Measurements from ENCODE around the gene BCAP29. TPM values are rescaled to one million over a fixed set of nuclear protein-coding genes. Genes with fewer than 3 reads are reported as not detected.

BCAP29 gene
- total RNA-seq, 1 donor from 2014 or later = 33.9 TPM

DNA sequence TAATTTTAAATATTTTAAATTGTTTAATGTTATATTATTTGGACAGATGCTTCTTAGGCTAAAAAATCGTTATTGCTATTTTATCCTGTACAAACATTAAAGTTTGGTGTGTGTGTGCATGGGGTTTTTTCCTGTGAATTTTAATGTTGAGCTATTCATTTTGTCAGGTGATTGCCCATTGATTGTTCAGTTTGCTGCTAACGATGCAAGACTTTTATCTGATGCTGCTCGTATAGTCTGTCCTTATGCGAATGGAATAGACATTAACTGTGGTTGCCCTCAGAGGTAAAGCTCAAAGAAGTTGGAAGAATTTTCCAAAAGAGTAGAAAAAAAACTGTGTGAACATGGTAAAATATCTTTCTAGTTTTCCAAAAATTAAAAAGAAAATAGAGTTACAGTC is 6.5 kb upstream of the BCAP29 start:
- no peak for DNase-seq (ENCODE audit: extremely low spot score, unreplicated experiment)
- TF ChIP-seq, protein P1, sequence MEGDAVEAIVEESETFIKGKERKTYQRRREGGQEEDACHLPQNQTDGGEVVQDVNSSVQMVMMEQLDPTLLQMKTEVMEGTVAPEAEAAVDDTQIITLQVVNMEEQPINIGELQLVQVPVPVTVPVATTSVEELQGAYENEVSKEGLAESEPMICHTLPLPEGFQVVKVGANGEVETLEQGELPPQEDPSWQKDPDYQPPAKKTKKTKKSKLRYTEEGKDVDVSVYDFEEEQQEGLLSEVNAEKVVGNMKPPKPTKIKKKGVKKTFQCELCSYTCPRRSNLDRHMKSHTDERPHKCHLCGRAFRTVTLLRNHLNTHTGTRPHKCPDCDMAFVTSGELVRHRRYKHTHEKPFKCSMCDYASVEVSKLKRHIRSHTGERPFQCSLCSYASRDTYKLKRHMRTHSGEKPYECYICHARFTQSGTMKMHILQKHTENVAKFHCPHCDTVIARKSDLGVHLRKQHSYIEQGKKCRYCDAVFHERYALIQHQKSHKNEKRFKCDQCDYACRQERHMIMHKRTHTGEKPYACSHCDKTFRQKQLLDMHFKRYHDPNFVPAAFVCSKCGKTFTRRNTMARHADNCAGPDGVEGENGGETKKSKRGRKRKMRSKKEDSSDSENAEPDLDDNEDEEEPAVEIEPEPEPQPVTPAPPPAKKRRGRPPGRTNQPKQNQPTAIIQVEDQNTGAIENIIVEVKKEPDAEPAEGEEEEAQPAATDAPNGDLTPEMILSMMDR (conservative IDR thresholded peaks at IDR 0.05) = no peak
- Mint-ChIP-seq H3K4me3 (no peak overlapping the region), H3K36me3 (peaks cover 11% of the 10 kb centered on the region), H3K9me3 (no peaks in the 10 kb centered on the region), H3K27me3 (no peaks in the 10 kb centered on the region), H3K27ac (no peak overlapping the region), H3K4me1 (ENCODE audit: unreplicated experiment) (no peaks in the 10 kb centered on the region)

- peaks cover 9% of the 10 kb centered on the region for H3K4me1 Mint-ChIP-seq (ENCODE audit: unreplicated experiment)
- H3K27ac Mint-ChIP-seq = peak overlapping the region; percentile 88
- DNase-seq (ENCODE audit: extremely low spot score, unreplicated experiment) = no peak
- peaks cover 6% of the 10 kb centered on the region for H3K36me3 Mint-ChIP-seq
- TF ChIP-seq, protein P1 (conservative IDR thresholded peaks at IDR 0.05) = no peak
- no peaks in the 10 kb centered on the region for H3K27me3 Mint-ChIP-seq
- no peaks in the 10 kb centered on the region for H3K9me3 Mint-ChIP-seq
- H3K4me3 Mint-ChIP-seq = peak overlapping the region; percentile 92
Observed at GRCh38 chr7:107579554-107579884, 527 bp upstream of the BCAP29 start.

DNA sequence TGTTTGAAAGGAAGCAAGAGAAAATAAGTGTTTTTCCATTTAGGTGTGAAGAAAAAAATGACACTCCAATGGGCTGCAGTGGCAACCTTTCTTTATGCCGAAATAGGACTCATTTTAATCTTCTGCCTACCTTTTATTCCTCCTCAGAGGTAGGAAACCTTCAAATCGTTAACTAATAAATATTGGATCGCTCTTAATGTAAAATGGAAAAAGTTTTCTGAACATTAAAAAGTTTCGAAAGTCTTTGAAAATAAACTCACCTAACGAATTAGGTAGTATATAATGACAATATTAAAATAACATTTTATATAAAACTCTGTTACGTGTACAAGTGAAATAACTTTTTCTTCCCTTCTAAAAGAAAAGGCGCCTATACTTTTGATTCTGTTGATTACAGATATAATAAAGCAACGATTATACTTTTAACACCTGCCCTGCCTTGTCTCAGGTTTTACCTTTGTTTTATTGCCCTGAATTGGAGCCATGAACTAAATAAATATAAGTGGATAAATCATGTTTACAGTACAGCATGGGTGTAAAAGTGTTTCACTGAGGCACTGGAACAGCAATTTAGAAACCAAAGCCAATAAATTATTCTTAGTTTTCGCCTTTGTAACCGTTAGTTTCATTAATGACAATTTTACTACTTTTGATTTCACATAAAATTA is 804 bp downstream of the BCAP29 start:
- peaks cover 4% of the 10 kb centered on the region for H3K9me3 Mint-ChIP-seq
- DNase-seq (ENCODE audit: extremely low spot score, unreplicated experiment) = no peak
- TF ChIP-seq, protein P1 (conservative IDR thresholded peaks at IDR 0.05) = no peak
- H3K4me1 Mint-ChIP-seq (ENCODE audit: unreplicated experiment) = peaks cover 14% of the 10 kb centered on the region
- no peaks in the 10 kb centered on the region for H3K27me3 Mint-ChIP-seq
- H3K36me3 Mint-ChIP-seq = peaks cover 8% of the 10 kb centered on the region
- peak overlapping the region; percentile 74 for H3K27ac Mint-ChIP-seq
- peak overlapping the region; percentile 89 for H3K4me3 Mint-ChIP-seq

GRCh38 chr7:107581387-107582013 is 1.5 kb downstream of the BCAP29 start:
- peak overlapping the region; percentile 11 for H3K27ac Mint-ChIP-seq
- H3K36me3 Mint-ChIP-seq = peaks cover 8% of the 10 kb centered on the region
- H3K27me3 Mint-ChIP-seq = no peaks in the 10 kb centered on the region
- peak overlapping the region; percentile 89 for H3K4me3 Mint-ChIP-seq
- H3K9me3 Mint-ChIP-seq = peaks cover 4% of the 10 kb centered on the region
- H3K4me1 Mint-ChIP-seq (ENCODE audit: unreplicated experiment) = peaks cover 14% of the 10 kb centered on the region
- TF ChIP-seq, protein P1 (conservative IDR thresholded peaks at IDR 0.05) = no peak
- no peak for DNase-seq (ENCODE audit: extremely low spot score, unreplicated experiment)

GRCh38 chr7:107582875-107583274 is 2.8 kb downstream of the BCAP29 start:
- no peak overlapping the region for H3K27ac Mint-ChIP-seq
- peaks cover 14% of the 10 kb centered on the region for H3K4me1 Mint-ChIP-seq (ENCODE audit: unreplicated experiment)
- H3K4me3 Mint-ChIP-seq = no peak overlapping the region
- DNase-seq (ENCODE audit: extremely low spot score, unreplicated experiment) = no peak
- H3K36me3 Mint-ChIP-seq = peaks cover 8% of the 10 kb centered on the region
- H3K9me3 Mint-ChIP-seq = peaks cover 4% of the 10 kb centered on the region
- no peaks in the 10 kb centered on the region for H3K27me3 Mint-ChIP-seq
- TF ChIP-seq, protein P1 (conservative IDR thresholded peaks at IDR 0.05) = no peak

Data from type B pancreatic cell (in vitro differentiated cells).